HG03558 (cell line): ENCODE data around the gene CRISPLD2.

Source experiments
- ATAC-seq: cut with Tn5 transposase; IDR thresholded peaks from one replicate; pipeline ENCODE4 v1.9.1; 2021; ENCODE audit warnings: moderate number of reproducible peaks; ENCODE audit not compliant: unreplicated experiment; ENCODE audit errors: extremely low read depth

Gene CRISPLD2

GRCh38 chr16:84795329-84796053, 24.3 kb upstream of the CRISPLD2 start:
- ATAC-seq: no peak

GRCh38 chr16:84800158-84800978, 19.4 kb upstream of the CRISPLD2 start:
- no peak for ATAC-seq

- no peak for ATAC-seq
These were observed 16.6 kb upstream of the CRISPLD2 start for GRCh38 chr16:84803146-84803545.

- no peak for ATAC-seq
These were observed 15.5 kb upstream of the CRISPLD2 start for GRCh38 chr16:84804326-84804725.

GRCh38 chr16:84806256-84806889, 13.4 kb upstream of the CRISPLD2 start:
- no peak for ATAC-seq

- ATAC-seq: no peak
These were observed 12.9 kb upstream of the CRISPLD2 start for GRCh38 chr16:84806890-84807258.

- no peak for ATAC-seq
These were observed 12.0 kb upstream of the CRISPLD2 start for GRCh38 chr16:84807776-84808175.

- no peak for ATAC-seq
These were observed 11.0 kb upstream of the CRISPLD2 start for GRCh38 chr16:84808826-84809225.

GRCh38 chr16:84810518-84811273, 9.1 kb upstream of the CRISPLD2 start:
- no peak for ATAC-seq

- ATAC-seq: no peak
These were observed 8.3 kb upstream of the CRISPLD2 start for GRCh38 chr16:84811529-84811928.

GRCh38 chr16:84813141-84813934, 6.4 kb upstream of the CRISPLD2 start:
- no peak for ATAC-seq

GRCh38 chr16:84815462-84815861, 4.3 kb upstream of the CRISPLD2 start:
- no peak for ATAC-seq

GRCh38 chr16:84816023-84816422, 3.8 kb upstream of the CRISPLD2 start:
- ATAC-seq: no peak

GRCh38 chr16:84816485-84816884, 3.3 kb upstream of the CRISPLD2 start:
- ATAC-seq: no peak

GRCh38 chr16:84817206-84817605, 2.6 kb upstream of the CRISPLD2 start:
- no peak for ATAC-seq

- no peak for ATAC-seq
These were observed 2.2 kb upstream of the CRISPLD2 start for GRCh38 chr16:84817613-84818012.

GRCh38 chr16:84818133-84818532, 1.7 kb upstream of the CRISPLD2 start:
- no peak for ATAC-seq

GRCh38 chr16:84818989-84819643, 669 bp upstream of the CRISPLD2 start:
- ATAC-seq: no peak

GRCh38 chr16:84820305-84820684, 510 bp downstream of the CRISPLD2 start:
- no peak for ATAC-seq
